HepG2 (cell line): ENCODE results near the gene TCAP. TPM values are rescaled to one million over a fixed set of nuclear protein-coding genes. Genes with fewer than 3 reads are reported as not detected.

Experiments used
- ATAC-seq: fragments of 200-7000 bp; cut with Tn5 transposase; 3 replicates; pipeline ENCODE4 v1.9.1; 2020; ENCODE audit warnings: mild to moderate bottlenecking, moderate library complexity
- BruUV-seq: library from RNA; stranded (reverse); fragments of 400-500 nt; replicated peaks from 2 replicates; lab custom pipeline; 2021; lab: Mats Ljungman, UMichigan
- CTCF ChIA-PET: fragments of 300-600 bp; formaldehyde crosslinking; extraction: SDS; loops from one replicate; lab custom pipeline; 2021; ENCODE audit warnings: low total read pairs, inconsistent platforms, low intra/inter-chr PET ratio; lab: Yijun Ruan, JAX
- POLR2A ChIA-PET: fragments of 350-600 bp; sonication (Branson Sonifier 250); formaldehyde crosslinking; loops from one replicate; lab custom pipeline; 2020; ENCODE audit warnings: antibody characterized with exemption, inconsistent platforms; lab: Yijun Ruan, JAX
- DNase-seq: peaks from one replicate; pipeline ENCODE4 v3.0.0-alpha.2; 2015; ENCODE audit warnings: low spot score
- FAIRE-seq: peaks from 3 replicates; lab custom pipeline; 2011; peaks lifted over from hg19 to GRCh38; lab: Jason Lieb, UNC
- H2AFZ ChIP-seq: one replicate; pipeline ENCODE4 v1.6.1; 2011; ENCODE audit warnings: low read length, inconsistent platforms
- H3K27ac ChIP-seq: fragments of 300-600 bp; 3 replicates; pipeline ENCODE4 v1.8.0; 2011; ENCODE audit warnings: mixed run types, mild to moderate bottlenecking, mixed read lengths, low read length, inconsistent platforms; ENCODE audit not compliant: insufficient read depth; ENCODE audit errors: extremely low read length
- H3K27me3 ChIP-seq, 2 experiments: fragments of 200-600 bp in 1 of 2; 2 replicates in 1 of 2; 3 replicates in 1 of 2; pipeline versions ENCODE4 v1.6.0 to v1.8.0; 2011; ENCODE audit warnings: low read length in 2 of 2, mild to moderate bottlenecking in 2 of 2, moderate library complexity in 2 of 2, inconsistent platforms in 1 of 2; ENCODE audit not compliant: insufficient read depth in 2 of 2, control insufficient read depth in 1 of 2
- H3K36me3 ChIP-seq, 2 experiments: fragments of 200-600 bp in 1 of 2; replicated peaks in 1 of 2; 2 replicates in 1 of 2; 3 replicates in 1 of 2; pipeline versions ENCODE4 v1.5.1 to v1.8.0; 2011; ENCODE audit warnings: low read length in 2 of 2, inconsistent platforms in 1 of 2; ENCODE audit not compliant: insufficient read depth in 2 of 2, control insufficient read depth in 1 of 2
- H3K4me1 ChIP-seq: 2 replicates; pipeline ENCODE4 v1.5.1; 2012; ENCODE audit warnings: low read length, inconsistent platforms; ENCODE audit not compliant: insufficient read depth
- H3K4me2 ChIP-seq: 2 replicates; pipeline ENCODE4 v1.6.0; 2011; ENCODE audit warnings: low read depth, low read length, inconsistent platforms
- H3K4me3 ChIP-seq, 3 experiments: fragments of 200-600 bp in 1 of 3; sonication (generic), shearing (Covaris generic) in 1 of 3; replicated peaks in 1 of 3; 2 replicates each; pipeline ENCODE4 v1.5.1; 2011 to 2016; ENCODE audit warnings: low read length in 3 of 3, inconsistent platforms in 2 of 3, low read depth in 2 of 3, mild to moderate bottlenecking in 2 of 3, control low read depth in 1 of 3, mixed read lengths in 1 of 3; ENCODE audit not compliant: insufficient read depth in 1 of 3
- H3K79me2 ChIP-seq: one replicate; pipeline ENCODE4 v1.6.1; 2011; ENCODE audit warnings: low read length, inconsistent platforms; ENCODE audit not compliant: insufficient read depth
- H3K9ac ChIP-seq: 2 replicates; pipeline ENCODE4 v1.6.0; 2011; ENCODE audit warnings: mild to moderate bottlenecking, low read depth, low read length, inconsistent platforms; ENCODE audit not compliant: insufficient read depth
- H3K9me3 ChIP-seq: 2 replicates; pipeline ENCODE4 v1.5.1; 2012; ENCODE audit warnings: mild to moderate bottlenecking, low read length
- H4K20me1 ChIP-seq: 2 replicates; pipeline ENCODE4 v1.6.0; 2011; ENCODE audit warnings: inconsistent platforms, mild to moderate bottlenecking, low read length, moderate library complexity; ENCODE audit not compliant: insufficient read depth
- HNF4A ChIP-seq: sonication (generic); formaldehyde crosslinking; IDR thresholded peaks from 2 replicates; pipeline ENCODE4 v1.4.0; 2020; ENCODE audit warnings: missing genetic modification reagents
- MTA1 ChIP-seq: sonication (generic); formaldehyde crosslinking; IDR thresholded peaks from 2 replicates; pipeline ENCODE4 v1.4.0; 2020; ENCODE audit warnings: missing genetic modification reagents, mild to moderate bottlenecking, borderline replicate concordance
- ZBTB3 ChIP-seq: sonication (generic); formaldehyde crosslinking; IDR thresholded peaks from 2 replicates; pipeline ENCODE4 v1.4.0; 2020; ENCODE audit warnings: low read depth, mild to moderate bottlenecking, moderate library complexity, missing genetic modification reagents, borderline replicate concordance
- ZBTB43 ChIP-seq: sonication (generic); formaldehyde crosslinking; conservative IDR thresholded peaks from 2 replicates; pipeline ENCODE4 v1.4.0; 2020; ENCODE audit warnings: missing genetic modification reagents
- ZNF768 ChIP-seq: sonication (generic); formaldehyde crosslinking; IDR thresholded peaks from 2 replicates; pipeline ENCODE4 v1.4.0; 2020; ENCODE audit warnings: missing genetic modification reagents
- WGBS: methylation state at CpG from one replicate; pipeline ENCODE4 v1.1.6; 2017; ENCODE audit warnings: low lambda C conversion rate; 5-methylcytosine and 5-hydroxymethylcytosine counted together
- in situ Hi-C: cut with HindIII; loops from 2 replicates; pipeline ENCODE4 v1.10.0; 2017; ENCODE audit warnings: low pct_unique_long_range_greater_than_20kb; ENCODE audit not compliant: extremely low pct_ligation_motif_present
- intact Hi-C: fragments of 100-400 bp; cut with micrococcal nuclease; formaldehyde crosslinking; loops from one replicate; pipeline ENCODE4 v1.10.0; 2022; ENCODE audit not compliant: unreplicated experiment
- polyA plus RNA-seq, 8 experiments: library from polyadenylated mRNA; depleted of rRNA in 3 of 8; stranded (reverse) in 7 of 8; unstranded in 1 of 8; fragments of >200 nt; fragmentation: Illumina TruSeq in 4 of 8; extraction: Trizol in 4 of 8; gene quantifications; 2 replicates each; pipeline versions ENCODE4 v1.2.1 to v1.2.3, GENCODE V29; 2011 to 2016; ENCODE audit warnings: low read depth in 4 of 8, missing spikeins in 1 of 8, mixed read lengths in 1 of 8; ENCODE audit not compliant: insufficient read depth in 1 of 8
- total RNA-seq, 5 experiments: library from RNA; depleted of rRNA; stranded (reverse); fragments of >200 nt; fragmentation: Illumina TruSeq; extraction: Trizol; gene quantifications; 2 replicates each; pipeline ENCODE4 v1.2.3, GENCODE V29; 2016; ENCODE audit warnings: low read depth in 1 of 5
- TF ChIP-seq, protein P1 (sequence below), 2 experiments: sonication (generic) in 1 of 2; formaldehyde crosslinking in 1 of 2; IDR thresholded peaks; 2 replicates each; pipeline versions ENCODE4 v1.4.0 to v1.6.1; 2016 to 2020; ENCODE audit warnings: borderline replicate concordance in 1 of 2, low read depth in 1 of 2, mild to moderate bottlenecking in 1 of 2, missing genetic modification reagents in 1 of 2
- TF ChIP-seq, protein P2 (sequence below): sonication (generic); formaldehyde crosslinking; IDR thresholded peaks from 2 replicates; pipeline ENCODE4 v1.5.1; 2020; ENCODE audit warnings: mild to moderate bottlenecking, missing genetic modification reagents, moderate library complexity

TCAP gene
- total and polyA plus RNA-seq, 2 of the 13 experiments (the other 11 are each of a cell fraction or from before 2014, with no cell fraction given), result 0.24 to 0.65 TPM

DNA sequence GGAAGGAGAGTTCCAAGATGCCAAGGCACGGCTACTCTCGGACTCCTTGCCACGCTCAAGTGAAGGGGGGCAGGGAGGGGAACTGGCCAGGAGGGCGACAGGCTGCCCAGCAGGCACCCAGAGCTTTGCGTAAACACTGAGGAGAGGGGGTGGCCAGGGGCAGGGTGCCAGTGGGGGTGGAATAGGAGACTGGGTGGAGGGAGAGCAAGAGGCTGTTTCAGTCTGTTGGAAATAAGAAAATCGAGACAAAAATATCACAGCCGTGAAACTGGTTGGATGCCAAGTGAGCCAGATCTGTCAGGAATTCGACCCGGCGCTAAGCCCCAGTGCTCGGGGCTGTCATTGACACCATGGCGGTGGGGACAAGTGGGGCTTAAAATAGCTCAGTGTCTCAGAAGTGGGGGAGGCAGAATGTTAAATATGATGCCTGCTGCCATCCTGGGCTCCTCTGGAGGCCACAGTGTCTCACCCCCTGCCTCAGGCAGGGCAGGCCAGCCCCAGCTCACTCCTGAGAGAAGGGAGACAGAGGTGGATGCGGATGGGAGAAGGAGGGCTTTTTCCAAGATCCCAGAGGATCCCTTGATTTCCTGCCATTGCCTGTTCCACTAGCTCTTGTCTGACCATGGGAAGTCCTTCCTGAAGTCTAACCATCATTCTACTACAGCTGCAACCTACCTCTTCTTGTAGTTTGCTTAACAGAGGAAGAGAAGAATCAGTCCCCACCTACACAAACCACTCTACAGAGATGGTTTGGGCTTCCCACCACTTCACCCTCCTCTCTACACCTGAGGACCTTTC is 12.6 kb downstream of the TCAP start (continued):
- TF ChIP-seq, protein P1, sequence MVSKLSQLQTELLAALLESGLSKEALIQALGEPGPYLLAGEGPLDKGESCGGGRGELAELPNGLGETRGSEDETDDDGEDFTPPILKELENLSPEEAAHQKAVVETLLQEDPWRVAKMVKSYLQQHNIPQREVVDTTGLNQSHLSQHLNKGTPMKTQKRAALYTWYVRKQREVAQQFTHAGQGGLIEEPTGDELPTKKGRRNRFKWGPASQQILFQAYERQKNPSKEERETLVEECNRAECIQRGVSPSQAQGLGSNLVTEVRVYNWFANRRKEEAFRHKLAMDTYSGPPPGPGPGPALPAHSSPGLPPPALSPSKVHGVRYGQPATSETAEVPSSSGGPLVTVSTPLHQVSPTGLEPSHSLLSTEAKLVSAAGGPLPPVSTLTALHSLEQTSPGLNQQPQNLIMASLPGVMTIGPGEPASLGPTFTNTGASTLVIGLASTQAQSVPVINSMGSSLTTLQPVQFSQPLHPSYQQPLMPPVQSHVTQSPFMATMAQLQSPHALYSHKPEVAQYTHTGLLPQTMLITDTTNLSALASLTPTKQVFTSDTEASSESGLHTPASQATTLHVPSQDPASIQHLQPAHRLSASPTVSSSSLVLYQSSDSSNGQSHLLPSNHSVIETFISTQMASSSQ (IDR thresholded peaks at IDR 0.05; ENCODE audit: low read depth), result no peak
- TF ChIP-seq, protein P1 (CRISPR knock-in tag; IDR thresholded peaks at IDR 0.05; ENCODE audit: borderline replicate concordance), result 0 out of 2 replicates have a peak, but pooled peaks have one; percentile 13
- no peak for TF ChIP-seq ZBTB3 (CRISPR knock-in tag)
- TF ChIP-seq, all 625 proteins: peak for 5

DNA sequence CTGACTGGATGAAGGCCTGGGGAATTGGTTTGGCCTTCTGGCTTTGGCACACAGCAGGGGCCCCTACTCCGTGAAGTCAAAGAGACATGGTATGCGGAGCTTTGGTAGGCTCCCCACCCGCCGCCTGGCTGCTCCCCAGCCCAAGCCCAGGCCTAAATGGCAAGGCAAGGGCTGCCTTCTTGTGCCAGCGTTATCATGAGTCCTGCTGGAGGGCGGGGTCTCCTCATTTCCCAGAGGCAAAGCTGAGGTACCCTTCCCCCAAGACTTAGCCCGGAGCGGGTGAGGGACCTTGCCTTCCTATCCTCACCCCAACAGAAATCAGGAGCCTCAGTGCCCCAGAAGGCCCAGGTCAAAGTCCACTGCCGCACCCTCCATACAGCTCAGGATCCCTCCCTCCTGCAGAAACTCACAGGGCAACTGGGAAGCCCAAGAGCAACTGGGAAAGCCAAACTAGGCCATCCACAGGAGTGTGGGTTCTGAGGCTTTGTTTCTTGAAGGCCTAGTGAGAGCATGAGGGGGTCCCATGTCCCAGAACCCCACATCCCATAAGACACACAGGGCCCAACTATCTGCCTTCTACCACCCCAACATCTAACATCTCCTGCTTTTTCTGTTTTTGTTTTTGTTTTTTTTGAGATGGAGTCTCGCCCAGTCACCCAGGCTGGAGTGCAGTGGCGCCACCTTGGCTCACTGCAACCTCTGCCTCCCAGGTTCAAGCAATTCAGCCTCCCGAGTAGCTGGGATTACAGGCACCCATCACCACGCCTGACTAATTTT is 13.4 kb downstream of the TCAP start:
- Histone ChIP-seq H3K79me2 (no peaks in the 10 kb centered on the region), H3K27me3 (no peaks in the 10 kb centered on the region), H3K36me3 (no peaks in the 10 kb centered on the region), H3K4me3 (no peak overlapping the region), H3K9me3 (no peaks in the 10 kb centered on the region), H3K9ac (no peak overlapping the region), H3K27ac (peak overlapping the region; percentile 12), H3K4me1 (peaks cover 61% of the 10 kb centered on the region), H3K4me2 (peak overlapping the region; percentile 24; the same call in 1 of the 2 replicates), H2AFZ (no peak overlapping the region), H4K20me1 (no peaks in the 10 kb centered on the region)
- DNase-seq (no peak), ATAC-seq (no peak), FAIRE-seq (no peak)
- intact Hi-C loops (no loop called here), in situ Hi-C loops (no loop called here)
- CTCF ChIA-PET, result no interaction called here
- POLR2A ChIA-PET, result interaction anchor here (1.9 to 9.4 kb wide), 4 partner anchors 10 to 25 kb away, joined by 7 to 96 read pairs (median 36); partner anchors contain the start of gene PGAP3
- WGBS, result 82% methylated on average over 13 of the region's 13 CpGs
- BruUV-seq, result no TSS peak
- TF ChIP-seq ZBTB43 (CRISPR knock-in tag), result no peak
- TF ChIP-seq ZNF768 (CRISPR knock-in tag), result 0 out of 2 replicates have a peak, but pooled peaks have one; percentile 4
- 0 out of 2 replicates have a peak, but pooled peaks have one; percentile 8 for TF ChIP-seq MTA1
- TF ChIP-seq, protein P2, sequence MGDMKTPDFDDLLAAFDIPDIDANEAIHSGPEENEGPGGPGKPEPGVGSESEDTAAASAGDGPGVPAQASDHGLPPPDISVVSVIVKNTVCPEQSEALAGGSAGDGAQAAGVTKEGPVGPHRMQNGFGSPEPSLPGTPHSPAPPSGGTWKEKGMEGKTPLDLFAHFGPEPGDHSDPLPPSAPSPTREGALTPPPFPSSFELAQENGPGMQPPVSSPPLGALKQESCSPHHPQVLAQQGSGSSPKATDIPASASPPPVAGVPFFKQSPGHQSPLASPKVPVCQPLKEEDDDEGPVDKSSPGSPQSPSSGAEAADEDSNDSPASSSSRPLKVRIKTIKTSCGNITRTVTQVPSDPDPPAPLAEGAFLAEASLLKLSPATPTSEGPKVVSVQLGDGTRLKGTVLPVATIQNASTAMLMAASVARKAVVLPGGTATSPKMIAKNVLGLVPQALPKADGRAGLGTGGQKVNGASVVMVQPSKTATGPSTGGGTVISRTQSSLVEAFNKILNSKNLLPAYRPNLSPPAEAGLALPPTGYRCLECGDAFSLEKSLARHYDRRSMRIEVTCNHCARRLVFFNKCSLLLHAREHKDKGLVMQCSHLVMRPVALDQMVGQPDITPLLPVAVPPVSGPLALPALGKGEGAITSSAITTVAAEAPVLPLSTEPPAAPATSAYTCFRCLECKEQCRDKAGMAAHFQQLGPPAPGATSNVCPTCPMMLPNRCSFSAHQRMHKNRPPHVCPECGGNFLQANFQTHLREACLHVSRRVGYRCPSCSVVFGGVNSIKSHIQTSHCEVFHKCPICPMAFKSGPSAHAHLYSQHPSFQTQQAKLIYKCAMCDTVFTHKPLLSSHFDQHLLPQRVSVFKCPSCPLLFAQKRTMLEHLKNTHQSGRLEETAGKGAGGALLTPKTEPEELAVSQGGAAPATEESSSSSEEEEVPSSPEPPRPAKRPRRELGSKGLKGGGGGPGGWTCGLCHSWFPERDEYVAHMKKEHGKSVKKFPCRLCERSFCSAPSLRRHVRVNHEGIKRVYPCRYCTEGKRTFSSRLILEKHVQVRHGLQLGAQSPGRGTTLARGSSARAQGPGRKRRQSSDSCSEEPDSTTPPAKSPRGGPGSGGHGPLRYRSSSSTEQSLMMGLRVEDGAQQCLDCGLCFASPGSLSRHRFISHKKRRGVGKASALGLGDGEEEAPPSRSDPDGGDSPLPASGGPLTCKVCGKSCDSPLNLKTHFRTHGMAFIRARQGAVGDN (CRISPR knock-in tag), result peak; percentile 27; the same call in 1 of the 2 replicates
- TF ChIP-seq HNF4A (CRISPR knock-in tag), result peak; percentile 41; the same call in 1 of the 2 replicates
